ENCODE results near the gene IFITM1.
"Not testable (repeated sequence)": the region's sequence is repeated elsewhere in the genome, so short reads cannot be mapped to it uniquely, and the experiment has no call there.

IFITM1 gene

DNA sequence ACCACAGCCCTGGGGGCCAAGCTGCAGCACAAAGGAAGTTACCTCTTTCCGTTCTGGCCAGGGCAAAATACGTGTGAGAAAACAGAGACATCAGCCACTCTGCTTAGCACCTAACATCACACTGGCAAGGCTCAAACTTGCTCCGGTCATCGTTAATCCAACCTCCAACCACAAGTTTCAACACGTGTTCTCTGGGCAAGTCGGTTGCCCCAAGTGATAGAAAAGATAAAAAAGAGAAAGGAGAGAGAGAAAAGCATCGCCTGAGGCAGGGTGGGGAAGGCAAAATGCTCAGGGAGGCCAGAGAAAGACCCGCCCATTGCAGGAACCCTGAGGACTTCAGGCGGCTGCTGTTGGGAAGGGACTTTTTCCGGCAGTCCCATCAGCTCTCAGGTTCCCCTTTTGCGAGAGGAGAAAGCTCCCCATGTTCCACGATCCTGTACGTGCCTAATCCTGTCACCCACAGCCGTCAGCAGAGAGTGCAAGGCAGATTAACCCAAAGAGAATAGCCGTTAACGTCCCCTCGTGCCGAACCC lies 36.9 kb downstream of the IFITM1 start:
- DNase-seq, result no peak

DNA sequence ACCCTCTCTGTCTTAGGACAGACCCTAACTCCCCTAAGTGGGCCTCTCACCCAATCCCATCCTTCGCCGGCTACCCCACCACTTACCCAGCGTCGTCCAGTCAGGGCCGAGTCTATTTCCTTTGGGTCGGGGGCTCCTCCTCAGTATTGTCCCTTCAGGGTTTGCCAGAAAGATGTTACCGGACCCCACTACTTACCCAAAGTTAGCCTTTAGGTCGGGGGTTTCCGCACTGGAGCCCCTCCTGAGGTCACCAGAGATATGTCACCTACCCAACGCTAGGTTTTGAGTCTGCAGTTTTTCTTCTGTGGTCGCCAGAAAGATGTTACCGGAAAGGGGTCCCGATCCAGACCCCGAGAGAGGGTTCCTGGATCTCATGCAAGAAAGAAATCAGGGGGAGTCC lies 37.6 kb downstream of the IFITM1 start:
- no peak for DNase-seq

DNA sequence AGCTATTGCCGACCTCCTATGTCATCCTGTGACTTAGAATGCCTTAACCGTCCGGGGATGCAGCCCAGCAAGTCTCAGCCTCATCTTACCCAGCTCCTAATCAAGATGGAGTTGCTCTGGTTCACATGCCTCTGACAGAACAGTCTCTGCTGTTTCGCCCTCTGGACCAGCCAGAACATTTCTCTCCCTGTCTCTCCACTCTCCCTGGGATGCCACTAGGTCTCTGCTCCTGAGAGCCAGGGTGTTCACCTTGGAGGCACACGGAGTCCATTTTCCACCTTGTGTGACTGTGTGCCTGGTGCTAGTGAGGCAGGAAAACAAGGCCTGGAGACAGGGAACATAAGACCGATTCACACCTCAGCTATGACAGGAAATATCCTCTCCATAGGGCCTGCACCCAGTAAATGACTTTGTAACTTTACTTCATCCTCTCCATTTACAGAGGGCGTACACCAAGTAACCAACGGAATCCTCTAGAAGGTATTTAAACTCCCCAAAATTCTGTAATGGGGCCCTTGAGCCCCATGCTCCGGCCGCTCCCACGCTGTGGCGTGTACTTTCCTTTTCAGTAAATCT lies 38.7 kb downstream of the IFITM1 start:
- no peak for DNase-seq

- no peak for DNase-seq
Observed at GRCh38 chr11:353179-353873, 39.5 kb downstream of the IFITM1 start.

DNA sequence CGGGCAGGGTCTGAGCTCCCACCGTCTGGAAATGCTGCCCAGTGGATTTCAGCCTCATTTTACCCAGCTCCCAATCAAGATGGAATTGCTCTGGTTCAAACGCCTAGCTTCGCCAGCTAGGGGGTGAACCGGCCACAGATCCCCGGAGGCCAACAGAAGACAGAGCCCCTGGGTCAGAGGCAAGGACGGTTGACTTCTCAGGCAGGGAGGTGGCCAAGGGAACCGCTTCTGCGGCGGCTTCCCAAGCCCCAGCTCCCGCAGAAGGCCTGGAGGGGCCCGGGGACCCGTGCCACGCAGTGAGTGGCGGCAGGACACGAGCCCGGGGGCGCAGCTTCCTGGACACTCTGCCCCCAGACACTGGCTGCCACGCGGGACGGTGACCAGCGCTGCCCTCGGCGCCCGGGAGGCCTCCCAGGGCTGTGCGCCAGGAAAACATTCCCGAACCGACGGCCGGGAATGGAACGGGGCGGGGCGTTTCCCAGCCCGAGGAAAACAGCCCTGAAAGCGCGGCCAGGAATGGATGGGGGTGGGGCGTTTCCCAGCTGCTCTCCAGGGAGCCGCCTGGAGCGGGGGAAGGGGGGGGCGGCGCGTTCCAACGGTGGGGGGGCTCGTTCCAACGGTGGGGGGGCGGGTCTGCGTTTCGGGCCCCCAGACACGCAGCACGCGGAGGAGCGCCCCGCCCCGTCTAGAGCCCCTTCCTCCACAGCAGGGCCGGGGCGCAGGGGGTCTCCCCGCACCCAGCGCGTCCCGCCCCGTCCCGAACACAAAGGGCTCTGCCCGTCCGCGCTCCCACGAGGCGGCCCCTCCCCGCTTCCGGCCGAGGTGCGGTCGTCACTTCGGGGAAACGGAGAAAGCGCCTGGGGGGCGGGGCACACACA lies 42.0 kb downstream of the IFITM1 start:
- DNase-seq, result peak; percentile 57

DNA sequence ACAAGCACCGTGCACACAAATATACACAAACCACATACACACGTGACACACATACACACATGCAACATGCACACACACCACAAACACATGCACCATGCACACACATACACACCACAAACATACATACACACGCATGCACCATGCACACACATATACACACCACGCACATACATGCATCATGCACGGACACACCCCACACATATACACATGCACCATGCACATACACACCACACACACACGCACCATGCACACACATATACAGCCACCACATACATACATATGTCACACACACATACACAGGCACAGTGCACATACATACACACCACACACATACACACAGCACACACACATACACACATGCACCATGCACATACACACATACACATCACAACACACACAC lies 42.8 kb downstream of the IFITM1 start:
- no peak for DNase-seq

- no peak for DNase-seq
Observed at GRCh38 chr11:357582-357981, 43.7 kb downstream of the IFITM1 start.

GRCh38 chr11:358129-358800 lies 44.4 kb downstream of the IFITM1 start:
- DNase-seq, result no peak

DNA sequence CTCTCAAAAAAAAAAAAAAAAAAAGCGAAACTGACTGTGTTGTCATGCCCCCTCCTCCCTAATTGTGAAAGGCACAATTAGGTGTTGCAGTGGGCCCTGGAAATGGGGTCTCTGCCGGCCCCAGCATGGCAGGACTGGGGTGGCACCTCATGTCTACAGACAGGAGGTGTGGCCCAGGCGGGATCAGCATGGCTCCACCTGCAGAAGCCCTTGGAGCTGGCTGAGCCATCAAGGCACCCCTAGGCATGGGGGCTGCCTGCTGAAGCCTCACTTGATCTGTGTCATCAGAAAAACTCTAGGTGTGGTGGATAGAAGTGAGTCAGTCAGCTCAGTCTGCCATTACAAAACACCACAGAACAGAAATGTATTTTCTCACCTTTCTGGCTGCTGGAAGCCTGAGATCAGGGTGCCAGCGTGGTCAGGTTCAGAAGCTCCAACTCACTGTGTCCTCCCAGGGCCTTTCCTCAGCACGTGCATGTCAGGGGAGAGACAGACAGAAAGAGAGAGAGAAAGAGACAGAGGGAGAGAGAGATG lies 45.4 kb downstream of the IFITM1 start:
- DNase-seq, result no peak

DNA sequence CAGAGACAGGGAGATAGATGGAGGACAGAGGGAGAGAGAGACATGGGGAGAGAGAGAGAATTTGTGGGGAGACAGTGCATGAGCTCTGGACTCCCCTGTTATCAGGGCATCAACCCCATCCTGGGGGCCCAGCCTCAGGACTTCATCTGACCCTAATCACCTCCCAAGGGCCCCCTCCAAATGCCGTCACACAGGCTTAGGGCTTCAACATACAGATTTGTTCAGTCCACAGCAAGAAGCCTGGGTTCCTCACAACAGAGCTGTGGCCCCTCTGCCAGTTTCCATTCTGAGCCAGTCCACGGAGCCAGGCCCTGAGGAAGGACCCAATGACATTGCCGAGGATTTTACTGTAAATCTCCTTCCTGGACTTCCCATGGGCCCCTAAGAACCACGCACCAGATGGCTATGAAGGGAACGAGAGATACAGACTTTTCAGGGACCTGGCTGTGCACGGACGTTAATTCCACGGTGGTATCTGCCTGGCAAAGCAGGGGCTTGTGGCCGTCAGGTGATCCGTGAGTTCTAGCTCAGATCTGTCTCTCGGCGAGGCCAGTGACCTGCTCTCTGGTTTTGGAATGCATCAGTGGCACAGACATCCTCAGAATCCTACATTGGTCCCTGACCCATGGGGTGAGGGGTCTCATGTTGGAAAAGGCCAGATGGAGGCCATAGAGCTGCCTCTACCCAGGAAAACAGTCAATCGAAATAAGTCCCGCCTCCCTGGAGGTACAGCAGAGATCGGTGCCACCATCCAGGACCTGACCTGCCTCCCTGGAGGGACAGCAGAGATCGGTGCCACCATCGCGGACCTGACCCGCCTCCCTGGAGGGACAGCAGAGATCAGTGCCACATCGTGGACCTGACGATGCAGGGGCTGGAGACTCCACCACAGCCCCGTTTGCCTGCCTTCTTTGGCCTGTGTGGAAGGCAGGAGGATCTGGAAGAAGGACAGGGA lies 46.8 kb downstream of the IFITM1 start:
- DNase-seq, result no peak

- no peak for DNase-seq
Observed at GRCh38 chr11:362642-363442, 49.0 kb downstream of the IFITM1 start.

DNA sequence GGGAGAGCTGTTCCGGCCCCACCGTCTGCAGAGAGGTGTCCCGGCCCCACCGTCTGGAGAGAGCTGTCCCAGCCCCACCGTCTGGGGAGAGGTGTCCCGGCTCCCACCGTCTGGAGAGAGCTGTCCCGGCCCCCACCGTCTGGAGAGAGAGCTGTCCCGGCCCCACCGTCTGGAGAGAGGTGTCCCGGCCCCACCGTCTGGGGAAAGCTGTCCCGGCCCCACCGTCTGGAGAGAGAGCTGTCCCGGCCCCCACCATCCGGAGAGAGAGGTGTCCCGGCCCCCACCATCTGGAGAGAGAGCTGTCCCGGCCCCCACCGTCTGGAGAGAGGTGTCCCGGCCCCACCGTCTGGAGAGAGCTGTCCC lies 49.6 kb downstream of the IFITM1 start:
- DNase-seq, result not testable (repeated sequence)

GRCh38 chr11:363948-364761 lies 50.3 kb downstream of the IFITM1 start:
- peak; percentile 89 for DNase-seq
